ENCODE measurements around the gene CPA1.

CPA1 gene

DNA sequence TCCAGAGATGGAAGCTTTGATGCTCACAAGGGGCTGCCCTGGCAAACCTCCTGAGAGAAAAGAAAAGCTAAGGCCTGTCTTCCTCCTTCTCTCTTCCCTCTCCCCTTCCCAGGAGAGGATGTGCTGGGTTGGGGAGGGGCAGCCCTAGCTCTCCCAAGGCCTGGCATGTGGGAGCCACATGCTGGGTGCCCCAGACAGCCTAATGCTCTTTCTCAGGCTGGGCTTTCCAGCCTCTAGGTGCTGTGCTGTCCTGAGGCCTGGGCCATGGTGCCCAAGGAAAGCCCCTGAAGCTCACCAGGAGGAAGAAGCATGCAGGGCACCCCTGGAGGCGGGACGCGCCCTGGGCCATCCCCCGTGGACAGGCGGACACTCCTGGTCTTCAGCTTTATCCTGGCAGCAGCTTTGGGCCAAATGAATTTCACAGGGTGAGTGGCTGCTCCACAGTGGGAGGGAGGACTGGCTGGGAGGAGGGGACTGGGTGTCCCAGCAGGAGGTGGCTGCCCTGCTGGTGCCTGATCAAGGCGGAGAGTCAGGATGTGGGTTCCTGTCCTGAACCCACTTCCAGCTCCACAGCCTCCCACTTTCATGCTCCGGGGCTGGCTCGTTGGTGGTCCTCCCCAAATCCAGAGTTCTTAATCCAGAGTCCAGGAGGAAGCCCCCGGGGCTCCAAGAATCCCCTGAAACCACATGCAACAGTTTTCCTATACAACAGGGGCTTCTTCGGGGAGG is 34.0 kb upstream of the CPA1 start:
- Histone ChIP-seq H3K36me3 (ENCODE audit: insufficient read depth, low read length) (no peaks in the 10 kb centered on the region), H3K9ac (ENCODE audit: low read depth, low read length) (no peak overlapping the region), H3K4me1 (ENCODE audit: insufficient read depth, low read length) (no peaks in the 10 kb centered on the region), H3K4me3 (ENCODE audit: low read depth in 1 of 2, low read length in 2 of 2) (no peak overlapping the region), H4K20me1 (ENCODE audit: insufficient read depth, low read length) (no peaks in the 10 kb centered on the region), H3K27ac (ENCODE audit: low read length) (no peak overlapping the region), H3K79me2 (ENCODE audit: insufficient read depth, low read length) (no peaks in the 10 kb centered on the region), H3K4me2 (ENCODE audit: insufficient read depth, low read length) (no peak overlapping the region), H3K9me3 (ENCODE audit: insufficient read depth, low read length, severe bottlenecking) (no peaks in the 10 kb centered on the region), H2AFZ (ENCODE audit: low read depth, low read length) (no peak overlapping the region), H3K27me3 (ENCODE audit: insufficient read depth, low read length, poor library complexity) (no peaks in the 10 kb centered on the region)
- no peak for TF ChIP-seq EZH2 (IDR thresholded peaks at IDR 0.05; ENCODE audit: borderline replicate concordance, low read depth, low read length, severe bottlenecking)
- TF ChIP-seq, protein P1, sequence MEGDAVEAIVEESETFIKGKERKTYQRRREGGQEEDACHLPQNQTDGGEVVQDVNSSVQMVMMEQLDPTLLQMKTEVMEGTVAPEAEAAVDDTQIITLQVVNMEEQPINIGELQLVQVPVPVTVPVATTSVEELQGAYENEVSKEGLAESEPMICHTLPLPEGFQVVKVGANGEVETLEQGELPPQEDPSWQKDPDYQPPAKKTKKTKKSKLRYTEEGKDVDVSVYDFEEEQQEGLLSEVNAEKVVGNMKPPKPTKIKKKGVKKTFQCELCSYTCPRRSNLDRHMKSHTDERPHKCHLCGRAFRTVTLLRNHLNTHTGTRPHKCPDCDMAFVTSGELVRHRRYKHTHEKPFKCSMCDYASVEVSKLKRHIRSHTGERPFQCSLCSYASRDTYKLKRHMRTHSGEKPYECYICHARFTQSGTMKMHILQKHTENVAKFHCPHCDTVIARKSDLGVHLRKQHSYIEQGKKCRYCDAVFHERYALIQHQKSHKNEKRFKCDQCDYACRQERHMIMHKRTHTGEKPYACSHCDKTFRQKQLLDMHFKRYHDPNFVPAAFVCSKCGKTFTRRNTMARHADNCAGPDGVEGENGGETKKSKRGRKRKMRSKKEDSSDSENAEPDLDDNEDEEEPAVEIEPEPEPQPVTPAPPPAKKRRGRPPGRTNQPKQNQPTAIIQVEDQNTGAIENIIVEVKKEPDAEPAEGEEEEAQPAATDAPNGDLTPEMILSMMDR (IDR thresholded peaks at IDR 0.05; ENCODE audit: borderline replicate concordance, extremely low read depth, low read length, poor library complexity, severe bottlenecking) = no peak
- DNase-seq (no peak), ATAC-seq (ENCODE audit: insufficient read depth, low read depth) (no peak)

DNA sequence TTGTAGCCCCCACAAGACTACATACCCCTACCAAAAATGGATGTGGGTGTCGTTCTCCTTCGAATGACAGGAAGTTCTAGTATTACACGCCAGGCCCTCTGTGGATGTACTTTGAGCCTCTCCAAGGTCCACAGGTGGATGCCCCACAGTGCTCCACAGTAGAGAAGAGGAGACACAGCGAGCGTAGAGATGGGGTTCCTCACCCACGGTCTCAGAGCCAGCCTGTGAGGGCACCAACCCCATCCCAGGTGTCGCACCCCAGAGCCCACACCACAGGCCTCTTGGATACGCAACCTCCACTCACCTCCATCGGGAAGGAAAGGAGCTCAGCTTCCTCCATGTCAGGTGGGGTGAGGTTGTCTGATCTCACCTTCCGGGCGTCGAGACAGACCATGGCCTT is 33.4 kb upstream of the CPA1 start:
- no peaks in the 10 kb centered on the region for H3K9me3 ChIP-seq (ENCODE audit: insufficient read depth, low read length, severe bottlenecking)
- no peaks in the 10 kb centered on the region for H3K4me1 ChIP-seq (ENCODE audit: insufficient read depth, low read length)
- no peak overlapping the region for H3K27ac ChIP-seq (ENCODE audit: low read length)
- ATAC-seq (ENCODE audit: insufficient read depth, low read depth) = no peak
- H3K27me3 ChIP-seq (ENCODE audit: insufficient read depth, low read length, poor library complexity) = no peaks in the 10 kb centered on the region
- no peaks in the 10 kb centered on the region for H3K36me3 ChIP-seq (ENCODE audit: insufficient read depth, low read length)
- H3K9ac ChIP-seq (ENCODE audit: low read depth, low read length) = no peak overlapping the region
- no peaks in the 10 kb centered on the region for H4K20me1 ChIP-seq (ENCODE audit: insufficient read depth, low read length)
- no peak overlapping the region for H3K4me3 ChIP-seq (ENCODE audit: low read depth in 1 of 2, low read length in 2 of 2)
- no peaks in the 10 kb centered on the region for H3K79me2 ChIP-seq (ENCODE audit: insufficient read depth, low read length)
- H2AFZ ChIP-seq (ENCODE audit: low read depth, low read length) = no peak overlapping the region
- no peak for TF ChIP-seq EZH2 (IDR thresholded peaks at IDR 0.05; ENCODE audit: borderline replicate concordance, low read depth, low read length, severe bottlenecking)
- TF ChIP-seq, protein P1 (IDR thresholded peaks at IDR 0.05; ENCODE audit: borderline replicate concordance, extremely low read depth, low read length, poor library complexity, severe bottlenecking) = no peak
- no peak overlapping the region for H3K4me2 ChIP-seq (ENCODE audit: insufficient read depth, low read length)
- no peak for DNase-seq

DNA sequence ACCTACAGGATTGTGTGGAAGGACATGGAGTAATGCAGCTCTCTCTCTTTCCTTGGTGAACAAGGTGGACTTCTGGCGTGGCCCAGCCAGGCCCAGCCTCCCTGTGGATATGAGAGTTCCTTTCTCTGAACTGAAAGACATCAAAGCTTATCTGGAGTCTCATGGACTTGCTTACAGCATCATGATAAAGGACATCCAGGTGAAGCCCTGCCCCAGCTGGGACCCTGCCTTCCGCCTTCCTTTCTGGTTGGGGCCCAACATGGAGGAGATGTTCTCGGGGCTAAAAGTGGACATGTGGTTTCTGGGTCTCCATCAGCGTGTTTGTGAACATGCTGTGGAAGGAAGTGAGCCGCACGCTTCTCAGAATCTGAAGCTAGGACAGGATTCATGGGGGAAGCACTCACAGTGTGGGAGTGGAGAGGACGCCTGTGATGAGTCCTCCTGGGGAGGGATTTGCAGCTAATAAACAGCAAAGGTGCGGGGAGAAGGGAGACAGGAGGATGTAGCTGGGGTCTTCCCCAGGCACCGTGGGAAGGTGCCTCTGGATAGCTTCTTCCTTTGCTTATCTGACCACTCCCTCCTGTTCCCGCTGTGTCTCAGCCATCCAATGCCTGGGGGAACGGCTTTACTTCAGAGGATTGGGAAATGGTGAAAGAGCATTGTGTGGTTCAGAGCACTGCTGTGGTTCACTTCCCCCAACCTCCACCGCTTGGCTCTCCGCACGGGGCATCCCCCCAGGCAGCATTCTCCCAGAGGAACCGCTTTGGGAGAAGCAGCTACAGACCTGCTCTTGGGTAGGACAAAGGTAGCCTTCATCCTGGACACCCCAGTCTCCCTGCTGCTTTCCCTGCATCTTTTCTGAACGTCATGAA is 30.1 kb upstream of the CPA1 start:
- Histone ChIP-seq H4K20me1 (ENCODE audit: insufficient read depth, low read length) (no peaks in the 10 kb centered on the region), H2AFZ (ENCODE audit: low read depth, low read length) (no peak overlapping the region), H3K79me2 (ENCODE audit: insufficient read depth, low read length) (no peaks in the 10 kb centered on the region), H3K4me2 (ENCODE audit: insufficient read depth, low read length) (no peak overlapping the region), H3K27ac (ENCODE audit: low read length) (no peak overlapping the region), H3K9ac (ENCODE audit: low read depth, low read length) (no peak overlapping the region), H3K27me3 (ENCODE audit: insufficient read depth, low read length, poor library complexity) (no peaks in the 10 kb centered on the region), H3K9me3 (ENCODE audit: insufficient read depth, low read length, severe bottlenecking) (no peaks in the 10 kb centered on the region), H3K4me3 (ENCODE audit: low read depth in 1 of 2, low read length in 2 of 2) (no peak overlapping the region), H3K36me3 (ENCODE audit: insufficient read depth, low read length) (no peaks in the 10 kb centered on the region), H3K4me1 (ENCODE audit: insufficient read depth, low read length) (no peaks in the 10 kb centered on the region)
- no peak for TF ChIP-seq EZH2 (IDR thresholded peaks at IDR 0.05; ENCODE audit: borderline replicate concordance, low read depth, low read length, severe bottlenecking)
- TF ChIP-seq, protein P1 (IDR thresholded peaks at IDR 0.05; ENCODE audit: borderline replicate concordance, extremely low read depth, low read length, poor library complexity, severe bottlenecking) = no peak
- ATAC-seq (ENCODE audit: insufficient read depth, low read depth) (no peak), DNase-seq (no peak)
